Panc1 (cell line): Measurements from ENCODE around the gene HRH2. TPM values are rescaled to one million over a fixed set of nuclear protein-coding genes. Genes with fewer than 3 reads are reported as not detected.

Source experiments
- ATAC-seq: fragments of 200-7000 bp; cut with Tn5 transposase; 2 replicates; pipeline ENCODE4 v1.9.1; 2020; ENCODE audit warnings: mild to moderate bottlenecking, moderate library complexity
- BruUV-seq: library from RNA; stranded (reverse); fragments of 400-500 nt; replicated peaks from 2 replicates; lab custom pipeline; 2021; lab: Mats Ljungman, UMichigan
- CTCF ChIA-PET: fragments of 300-600 bp; sonication (Branson Sonifier 250); formaldehyde crosslinking; loops from one replicate; lab custom pipeline; 2022; ENCODE audit warnings: antibody characterized with exemption; lab: Charles Lee
- POLR2A ChIA-PET: fragments of 300-600 bp; sonication (Branson Sonifier 250); formaldehyde crosslinking; loops from one replicate; lab custom pipeline; 2022; ENCODE audit warnings: antibody characterized with exemption; lab: Charles Lee
- DNase-seq: peaks from one replicate; pipeline ENCODE4 v3.0.0-alpha.2; 2010; ENCODE audit warnings: low read depth, low spot score
- H3K27ac ChIP-seq: 2 replicates; pipeline ENCODE4 v1.5.1; 2011; ENCODE audit warnings: mild to moderate bottlenecking, low read length, inconsistent platforms
- H3K27me3 ChIP-seq: fragments of 200-500 bp; sonication (Bioruptor generic); 2 replicates; pipeline ENCODE4 v1.6.0; 2014; ENCODE audit warnings: low read length, inconsistent platforms; ENCODE audit not compliant: control insufficient read depth, insufficient read depth
- H3K36me3 ChIP-seq: fragments of 200-500 bp; sonication (Bioruptor generic); 2 replicates; pipeline ENCODE4 v1.5.1; 2014; ENCODE audit warnings: inconsistent platforms, mild to moderate bottlenecking, low read length, moderate library complexity; ENCODE audit not compliant: control insufficient read depth, insufficient read depth
- H3K4me1 ChIP-seq: 2 replicates; pipeline ENCODE4 v1.5.1; 2011; ENCODE audit warnings: inconsistent platforms, mild to moderate bottlenecking, low read length, moderate library complexity; ENCODE audit not compliant: control insufficient read depth, insufficient read depth
- H3K4me3 ChIP-seq, 2 experiments: 2 replicates each; pipeline ENCODE4 v1.5.1; 2011 to 2012; ENCODE audit warnings: low read depth in 2 of 2, low read length in 2 of 2, mild to moderate bottlenecking in 2 of 2, inconsistent platforms in 1 of 2, moderate library complexity in 1 of 2
- H3K9me3 ChIP-seq: fragments of 200-500 bp; sonication (Bioruptor generic); 2 replicates; pipeline ENCODE4 v1.5.1; 2014; ENCODE audit warnings: low read depth, mild to moderate bottlenecking, inconsistent platforms, low read length, moderate library complexity; ENCODE audit not compliant: control insufficient read depth, insufficient read depth
- CTCF ChIP-seq: fragments of 450-650 bp; IDR thresholded peaks from 2 replicates; pipeline ENCODE4 v1.5.1; 2017; ENCODE audit warnings: mild to moderate bottlenecking
- POLR2AphosphoS5 ChIP-seq: IDR thresholded peaks from 2 replicates; pipeline ENCODE4 v1.6.1; 2012; ENCODE audit warnings: mild to moderate bottlenecking, low read depth, low read length, moderate library complexity
- REST ChIP-seq, 2 experiments: IDR thresholded peaks; 2 replicates each; pipeline ENCODE4 v1.6.1; 2011 to 2012; ENCODE audit warnings: low read depth in 2 of 2, control low read depth in 1 of 2, low read length in 1 of 2, mild to moderate bottlenecking in 1 of 2, moderate library complexity in 1 of 2; ENCODE audit not compliant: insufficient read depth in 1 of 2
- SIN3A ChIP-seq: IDR thresholded peaks from 2 replicates; pipeline ENCODE4 v1.6.1; 2012; ENCODE audit warnings: low read depth, mild to moderate bottlenecking, low read length, moderate library complexity, borderline replicate concordance; ENCODE audit not compliant: insufficient read depth
- TCF7L2 ChIP-seq: IDR thresholded peaks from 2 replicates; pipeline ENCODE4 v1.6.1; 2011; ENCODE audit warnings: mild to moderate bottlenecking, low read depth, low read length, inconsistent platforms
- in situ Hi-C: cut with HindIII; loops from 2 replicates; pipeline ENCODE4 v1.10.0; 2016; ENCODE audit warnings: low sequenced_read_pairs, low pct_unique_long_range_greater_than_20kb
- intact Hi-C: fragments of 100-400 bp; cut with micrococcal nuclease; formaldehyde crosslinking; loops from one replicate; pipeline ENCODE4 v1.10.0; 2022; ENCODE audit not compliant: unreplicated experiment
- total RNA-seq: library from RNA; stranded (reverse); gene quantifications from one replicate; pipeline ENCODE4 v1.2.1, GENCODE V29; 2021; ENCODE audit not compliant: unreplicated experiment

Gene HRH2
- total RNA-seq, 1 experiment from 2014 or later, result 0.33 TPM

DNA sequence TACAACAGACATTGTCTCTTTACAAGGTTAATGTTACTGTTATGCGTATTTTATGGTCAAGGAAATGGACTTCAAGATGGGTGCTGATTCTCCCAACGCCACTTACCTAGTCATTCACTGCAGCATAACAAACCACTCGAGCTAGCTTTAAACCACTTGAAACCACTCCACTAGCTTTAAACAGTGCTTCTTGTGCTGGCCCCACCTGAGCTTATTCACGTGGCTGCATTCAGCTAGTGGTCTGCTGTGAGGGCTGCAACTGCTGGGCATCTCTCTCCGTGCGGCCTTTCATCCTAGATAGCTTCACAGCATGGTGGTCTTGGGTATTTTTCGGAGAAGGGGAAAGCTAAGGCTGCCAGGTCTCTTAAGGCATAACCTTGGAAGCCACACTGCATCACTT lies 3.5 kb upstream of the HRH2 start:
- CTCF ChIA-PET, result interaction anchor here (0.5 kb wide), 2 partner anchors 11 to 87 kb away, joined by 3 to 13 read pairs; no protein-coding TSS in a partner anchor

GRCh38 chr5:175654807-175655206 lies 3.1 kb upstream of the HRH2 start:
- H3K27me3 ChIP-seq, result peaks cover 12% of the 10 kb centered on the region
- CTCF ChIA-PET, result interaction anchor here (0.5 kb wide), 1 partner anchor 87 kb away, joined by 13 read pairs; no protein-coding TSS in a partner anchor

More for the DNA sequence above, 3.5 kb upstream of the HRH2 start:
- intact Hi-C loops (loop anchor here (10.0 kb wide), 1 partner anchor 90 kb away; no protein-coding TSS in a partner anchor), in situ Hi-C loops (no loop called here)
- H3K4me3 ChIP-seq, result no peak overlapping the region
- POLR2A ChIA-PET, result no interaction called here
- H3K36me3 ChIP-seq, result no peaks in the 10 kb centered on the region
- no TSS peak for BruUV-seq
- DNase-seq (no peak), ATAC-seq (no peak)
- no peak for TF ChIP-seq REST (IDR thresholded peaks at IDR 0.05; ENCODE audit: insufficient read depth in 1 of 2, low read depth in 2 of 2, low read length in 1 of 2)
- no peaks in the 10 kb centered on the region for H3K9me3 ChIP-seq
- no peaks in the 10 kb centered on the region for H3K4me1 ChIP-seq
- H3K27me3 ChIP-seq, result peaks cover 12% of the 10 kb centered on the region
- no peak overlapping the region for H3K27ac ChIP-seq

More at GRCh38 chr5:175654807-175655206, 3.1 kb upstream of the HRH2 start:
- intact Hi-C loops (loop anchor here (10.0 kb wide), 1 partner anchor 90 kb away; no protein-coding TSS in a partner anchor), in situ Hi-C loops (no loop called here)
- TF ChIP-seq SIN3A, result no peak
- no peak for TF ChIP-seq REST (IDR thresholded peaks at IDR 0.05; ENCODE audit: insufficient read depth in 1 of 2, low read depth in 2 of 2, low read length in 1 of 2)
- TF ChIP-seq TCF7L2, result no peak
- no peak for TF ChIP-seq POLR2AphosphoS5
- TF ChIP-seq CTCF, result no peak
- Histone ChIP-seq H3K4me1 (no peaks in the 10 kb centered on the region), H3K9me3 (no peaks in the 10 kb centered on the region), H3K27ac (no peak overlapping the region), H3K36me3 (no peaks in the 10 kb centered on the region), H3K4me3 (no peak overlapping the region)
- no TSS peak for BruUV-seq
- POLR2A ChIA-PET, result no interaction called here
- ATAC-seq, result no peak
- DNase-seq, result no peak
